Activated T-helper 1 cell treated with anti-CD3 and anti-CD28 coated beads, Interleukin-12 subunit alpha, Interleukin-12 subunit beta, Interleukin-2, Interleukin-4 antibody, amounts not matched to agents 30 ng/mL and 10 ng/mL and 1 ng/mL, durations not matched to agents 14 hours and 24 hours and 36 hours (primary cell): Measurements from ENCODE around the gene OSBPL8. TPM values are rescaled to one million over a fixed set of nuclear protein-coding genes. Genes with fewer than 3 reads are reported as not detected.

ENCODE experiments used
- DNase-seq: peaks from one replicate; pipeline ENCODE4 v3.0.0; 2021; ENCODE audit warnings: low spot score
- H3K27ac Mint-ChIP-seq: one replicate; pipeline ENCODE4 v1.8.0; 2021; ENCODE audit warnings: mild to moderate bottlenecking, mixed read lengths
- H3K27me3 Mint-ChIP-seq: one replicate; pipeline ENCODE4 v1.8.0; 2022; ENCODE audit warnings: mild to moderate bottlenecking, moderate library complexity, mixed read lengths; ENCODE audit not compliant: insufficient read depth
- H3K36me3 Mint-ChIP-seq: one replicate; pipeline ENCODE4 v1.8.0; 2021; ENCODE audit warnings: low read depth, mixed read lengths
- H3K4me1 Mint-ChIP-seq: one replicate; pipeline ENCODE4 v1.8.0; 2021; ENCODE audit warnings: low read depth, mixed read lengths
- H3K4me3 Mint-ChIP-seq: one replicate; pipeline ENCODE4 v1.8.0; 2021; ENCODE audit warnings: mild to moderate bottlenecking, moderate library complexity, mixed read lengths
- H3K9me3 Mint-ChIP-seq: one replicate; pipeline ENCODE4 v1.8.0; 2021; ENCODE audit warnings: mixed read lengths
- intact Hi-C: fragments of 100-400 bp; cut with micrococcal nuclease; formaldehyde crosslinking; loops from one replicate; pipeline ENCODE4 v1.15.1; 2024
- total RNA-seq: library from RNA; stranded (reverse); gene quantifications from 2 replicates; pipeline ENCODE4 v1.2.3, GENCODE V29; 2022

Gene OSBPL8
- total RNA-seq, result 86.9 and 95.9 TPM in 2 replicates

DNA sequence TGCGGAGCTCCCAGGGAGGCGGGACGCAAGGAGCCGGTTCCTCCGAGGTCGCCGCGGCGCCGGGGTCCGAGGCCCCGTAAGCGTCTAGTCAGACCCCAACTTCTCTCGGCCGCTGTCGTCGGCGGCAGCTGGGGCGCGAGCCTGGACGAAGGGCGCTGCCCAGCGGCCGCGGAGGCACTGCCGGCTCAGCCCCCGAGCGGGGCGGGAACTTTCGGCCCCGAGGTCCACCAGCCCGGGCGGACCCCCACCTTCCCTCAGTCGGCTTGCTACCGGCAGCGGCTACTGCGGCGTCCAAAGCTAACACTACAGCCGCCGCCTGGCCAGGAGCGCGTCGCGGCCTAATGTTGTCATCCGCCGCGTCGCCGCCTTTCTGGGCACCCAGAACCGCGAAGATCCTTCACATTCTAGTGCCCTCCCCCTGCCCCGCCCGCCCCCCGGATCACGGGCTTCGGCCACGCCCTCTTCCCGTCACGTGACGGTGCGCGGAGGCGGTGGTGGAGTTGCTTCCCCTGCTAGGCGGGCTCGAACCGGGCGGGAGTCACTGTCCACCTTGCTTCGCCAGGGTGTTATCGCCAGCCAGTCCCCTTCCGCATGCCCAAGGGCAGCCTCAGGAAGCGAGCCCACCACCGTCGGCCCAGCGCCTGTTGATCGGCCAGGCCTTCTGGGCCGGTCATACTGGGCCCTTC is at the start of gene OSBPL8:
Gene OSBPL8 (minus strand): TSS at position 372 of the 686 bp plus-strand sequence. CDS start 72,220 bp downstream, outside the sequence.
- Mint-ChIP-seq H3K4me3 (peak within 1 kb of the TSS; percentile 94), H3K4me1 (peaks cover 49% of the 10 kb centered on the region), H3K27me3 (no peaks in the 10 kb centered on the region), H3K36me3 (peaks cover 10% of the 10 kb centered on the region), H3K27ac (peak within 1 kb of the TSS; percentile 98), H3K9me3 (no peaks in the 10 kb centered on the region)
- DNase-seq, result peak; percentile 91
- intact Hi-C loops, result loop anchor here (1.0 to 10.0 kb wide), 12 partner anchors 102 to 1225 kb away; partner anchors contain the start of genes BBS10, CAPS2, E2F7 and GLIPR1L1

DNA sequence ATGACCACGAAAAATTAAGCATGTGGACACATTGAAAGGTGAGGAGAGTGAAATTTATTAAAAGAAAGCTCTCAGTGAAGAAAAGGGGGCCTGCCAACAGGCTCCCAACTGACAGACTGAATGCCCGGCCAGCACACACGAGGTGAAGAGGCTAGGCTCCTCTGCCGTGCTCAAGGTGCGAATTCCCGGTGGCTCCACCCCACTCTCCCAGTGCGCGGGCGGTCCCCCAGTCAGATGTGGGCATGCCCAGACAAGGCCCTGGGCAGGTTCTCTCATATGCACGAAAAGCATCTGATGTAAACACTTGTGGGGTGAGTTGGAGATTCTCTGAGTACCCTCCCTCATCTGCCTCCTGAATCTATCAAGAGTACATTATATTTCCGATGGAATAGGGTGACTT is 48.5 kb upstream of the OSBPL8 start:
- no peak for DNase-seq
- no peaks in the 10 kb centered on the region for H3K9me3 Mint-ChIP-seq
- H3K4me1 Mint-ChIP-seq, result no peaks in the 10 kb centered on the region
- peaks cover 7% of the 10 kb centered on the region for H3K27me3 Mint-ChIP-seq
- H3K4me3 Mint-ChIP-seq, result no peak overlapping the region
- intact Hi-C loops, result no loop called here
- H3K27ac Mint-ChIP-seq, result no peak overlapping the region
- no peaks in the 10 kb centered on the region for H3K36me3 Mint-ChIP-seq

DNA sequence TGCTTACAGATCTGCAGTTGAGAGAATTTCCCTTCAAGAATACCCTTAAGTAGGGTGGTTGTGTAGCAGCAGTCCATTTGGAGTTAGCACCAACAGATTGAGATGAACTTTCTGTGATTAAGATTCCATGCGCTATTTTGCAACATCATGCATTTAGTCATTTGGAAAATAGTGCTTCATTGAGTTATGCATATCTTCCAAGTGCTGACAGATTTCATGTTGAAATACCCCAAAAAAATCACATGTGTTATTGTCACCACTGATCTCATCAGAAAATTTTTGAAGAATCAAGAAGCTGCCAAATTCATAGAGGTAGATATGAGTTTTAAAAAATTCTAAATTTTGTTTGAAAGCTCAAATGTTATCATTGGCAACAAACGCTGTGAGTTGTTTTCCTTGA is 35.5 kb upstream of the OSBPL8 start:
- Mint-ChIP-seq H3K4me3 (no peak overlapping the region), H3K27ac (no peak overlapping the region), H3K9me3 (no peaks in the 10 kb centered on the region), H3K36me3 (no peaks in the 10 kb centered on the region), H3K4me1 (no peaks in the 10 kb centered on the region), H3K27me3 (peaks cover 2% of the 10 kb centered on the region)
- no peak for DNase-seq
- intact Hi-C loops, result no loop called here

DNA sequence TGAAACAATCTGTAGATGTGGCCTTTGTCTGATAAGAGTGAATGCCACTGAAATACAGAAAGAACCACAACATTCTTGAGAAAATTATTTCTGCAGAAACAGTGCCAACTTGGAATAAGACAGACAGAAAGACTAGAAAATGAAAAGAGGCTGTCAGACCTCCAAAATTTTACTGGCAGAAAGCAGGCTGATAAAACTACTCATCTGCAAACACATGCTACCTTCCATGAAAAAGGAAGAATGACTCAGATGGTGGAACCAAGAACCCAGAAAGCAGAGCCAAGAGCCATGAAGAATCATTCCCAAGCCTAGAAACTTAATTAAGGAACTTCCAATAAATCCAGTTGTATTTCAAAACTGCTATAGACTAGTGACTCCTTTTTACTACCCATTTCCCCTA is 31.9 kb upstream of the OSBPL8 start:
- Mint-ChIP-seq H3K9me3 (no peaks in the 10 kb centered on the region), H3K27me3 (peaks cover 2% of the 10 kb centered on the region), H3K27ac (no peak overlapping the region), H3K4me3 (no peak overlapping the region), H3K36me3 (no peaks in the 10 kb centered on the region), H3K4me1 (peaks cover 21% of the 10 kb centered on the region)
- intact Hi-C loops, result no loop called here
- no peak for DNase-seq

DNA sequence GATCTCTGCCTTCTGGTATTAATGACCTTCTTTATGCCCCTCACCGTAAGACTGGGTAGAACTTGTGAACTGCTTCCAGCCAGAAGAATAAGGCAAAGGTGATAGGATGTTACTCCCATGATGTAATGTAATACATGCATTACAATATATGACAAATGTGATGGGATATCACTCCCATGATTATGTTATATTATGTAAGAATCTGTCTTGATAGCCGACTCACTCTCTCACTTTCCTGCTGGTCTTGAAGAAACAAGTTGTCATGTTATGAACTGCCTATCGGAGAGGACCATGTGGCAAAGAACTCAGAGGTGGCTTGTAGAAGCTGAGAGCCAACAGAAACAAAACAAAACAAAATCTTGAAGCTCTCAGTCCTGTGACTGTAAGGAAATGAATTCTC is 30.6 kb upstream of the OSBPL8 start:
- no peak for DNase-seq
- Mint-ChIP-seq H3K27ac (no peak overlapping the region), H3K36me3 (no peaks in the 10 kb centered on the region), H3K27me3 (peaks cover 2% of the 10 kb centered on the region), H3K4me1 (peaks cover 21% of the 10 kb centered on the region), H3K4me3 (no peak overlapping the region), H3K9me3 (no peaks in the 10 kb centered on the region)
- intact Hi-C loops, result no loop called here

- no peak for DNase-seq
- Mint-ChIP-seq H3K4me1 (peaks cover 21% of the 10 kb centered on the region), H3K36me3 (no peaks in the 10 kb centered on the region), H3K9me3 (no peaks in the 10 kb centered on the region), H3K27ac (peak overlapping the region; percentile 66), H3K27me3 (peaks cover 2% of the 10 kb centered on the region), H3K4me3 (no peak overlapping the region)
- intact Hi-C loops, result loop anchor here (5.0 kb wide), 1 partner anchor 42 kb away; no protein-coding TSS in a partner anchor
Observed at GRCh38 chr12:76588881-76589565, 29.5 kb upstream of the OSBPL8 start.

GRCh38 chr12:76587428-76588178 is 28.0 kb upstream of the OSBPL8 start:
- H3K9me3 Mint-ChIP-seq, result no peaks in the 10 kb centered on the region
- peaks cover 21% of the 10 kb centered on the region for H3K4me1 Mint-ChIP-seq
- peaks cover 2% of the 10 kb centered on the region for H3K27me3 Mint-ChIP-seq
- no peaks in the 10 kb centered on the region for H3K36me3 Mint-ChIP-seq
- no peak overlapping the region for H3K4me3 Mint-ChIP-seq
- intact Hi-C loops, result loop anchor here (2.0 to 5.0 kb wide), 2 partner anchors 40 to 239 kb away; partner anchors contain the start of gene BBS10
- no peak overlapping the region for H3K27ac Mint-ChIP-seq
- no peak for DNase-seq

- H3K4me1 Mint-ChIP-seq, result peaks cover 21% of the 10 kb centered on the region
- H3K36me3 Mint-ChIP-seq, result no peaks in the 10 kb centered on the region
- H3K9me3 Mint-ChIP-seq, result no peaks in the 10 kb centered on the region
- intact Hi-C loops, result loop anchor here (1.0 to 5.0 kb wide), 3 partner anchors 40 to 238 kb away; partner anchors contain the start of gene BBS10
- peak; percentile 7 for DNase-seq
- no peak overlapping the region for H3K27ac Mint-ChIP-seq
- no peak overlapping the region for H3K4me3 Mint-ChIP-seq
- peaks cover 2% of the 10 kb centered on the region for H3K27me3 Mint-ChIP-seq
Observed at GRCh38 chr12:76586764-76587395, 27.3 kb upstream of the OSBPL8 start.

- Mint-ChIP-seq H3K4me1 (peaks cover 9% of the 10 kb centered on the region), H3K27me3 (no peaks in the 10 kb centered on the region), H3K9me3 (no peaks in the 10 kb centered on the region), H3K36me3 (no peaks in the 10 kb centered on the region), H3K27ac (no peak overlapping the region), H3K4me3 (no peak overlapping the region)
- no peak for DNase-seq
- intact Hi-C loops, result no loop called here
Observed at GRCh38 chr12:76583301-76583700, 23.7 kb upstream of the OSBPL8 start.

GRCh38 chr12:76573840-76574373 is 14.3 kb upstream of the OSBPL8 start:
- peaks cover 10% of the 10 kb centered on the region for H3K9me3 Mint-ChIP-seq
- no peak for DNase-seq
- H3K27me3 Mint-ChIP-seq, result peaks cover 2% of the 10 kb centered on the region
- no peaks in the 10 kb centered on the region for H3K36me3 Mint-ChIP-seq
- H3K4me3 Mint-ChIP-seq, result no peak overlapping the region
- intact Hi-C loops, result no loop called here
- H3K27ac Mint-ChIP-seq, result no peak overlapping the region
- H3K4me1 Mint-ChIP-seq, result peaks cover 6% of the 10 kb centered on the region

DNA sequence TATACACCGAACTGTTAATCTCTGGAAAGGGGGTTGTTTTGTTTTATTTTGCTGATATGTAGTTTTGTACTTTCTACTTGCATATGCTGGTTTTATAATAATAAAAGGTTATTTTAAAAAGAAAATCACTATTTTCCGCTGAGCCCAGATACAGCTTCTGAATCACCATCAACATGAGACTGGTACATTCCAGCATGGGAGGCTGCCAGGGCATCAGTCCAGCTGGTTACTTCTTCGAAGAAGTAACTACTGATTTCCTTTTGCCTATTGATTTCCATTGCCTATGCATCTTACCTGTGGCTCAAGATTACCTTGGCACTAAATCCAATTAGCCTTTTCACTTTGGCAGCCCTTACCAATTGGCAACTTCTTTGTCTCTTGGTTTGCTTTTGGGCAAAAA is 11.7 kb upstream of the OSBPL8 start:
- DNase-seq, result no peak
- H3K27ac Mint-ChIP-seq, result no peak overlapping the region
- H3K9me3 Mint-ChIP-seq, result peaks cover 10% of the 10 kb centered on the region

More for the DNA sequence above, 11.7 kb upstream of the OSBPL8 start:
- intact Hi-C loops, result no loop called here
- Mint-ChIP-seq H3K4me1 (peaks cover 6% of the 10 kb centered on the region), H3K27me3 (no peaks in the 10 kb centered on the region), H3K4me3 (no peak overlapping the region), H3K36me3 (no peaks in the 10 kb centered on the region)
